ENCODE data around the gene ANGPTL4.

GRCh38 chr19:8321067-8321985, 42.6 kb upstream of the ANGPTL4 start, which contains the start of the genes NDUFA7 and RPS28:
- TF ChIP-seq EZH2 (IDR thresholded peaks at IDR 0.05) (no peak), CTCF (IDR thresholded peaks at IDR 0.05) (peak; percentile 13)
